Calu3 (cell line): ENCODE data around the gene MEGF10. TPM values are rescaled to one million over a fixed set of nuclear protein-coding genes. Genes with fewer than 3 reads are reported as not detected.

Experiments used
- BruUV-seq: library from RNA; stranded (reverse); fragments of 400-500 nt; replicated peaks from 2 replicates; lab custom pipeline; 2021; lab: Mats Ljungman, UMichigan
- CTCF ChIA-PET: fragments of 300-600 bp; sonication (Branson Sonifier 250); formaldehyde crosslinking; loops from one replicate; lab custom pipeline; 2022; ENCODE audit warnings: antibody characterized with exemption; lab: Charles Lee
- DNase-seq: peaks from one replicate; pipeline ENCODE4 v3.0.0; 2022
- H3K27ac Mint-ChIP-seq: one replicate; pipeline ENCODE4 v1.8.0; 2022; ENCODE audit warnings: mixed read lengths; ENCODE audit not compliant: unreplicated experiment
- H3K27me3 Mint-ChIP-seq: one replicate; pipeline ENCODE4 v1.8.0; 2022; ENCODE audit warnings: mixed read lengths; ENCODE audit not compliant: unreplicated experiment
- H3K36me3 Mint-ChIP-seq: one replicate; pipeline ENCODE4 v1.8.0; 2022; ENCODE audit warnings: mild to moderate bottlenecking, moderate library complexity, mixed read lengths; ENCODE audit not compliant: insufficient read depth, unreplicated experiment
- H3K4me1 Mint-ChIP-seq: one replicate; pipeline ENCODE4 v1.8.0; 2022; ENCODE audit warnings: mild to moderate bottlenecking, low read depth, mixed read lengths; ENCODE audit not compliant: unreplicated experiment
- H3K4me3 Mint-ChIP-seq: one replicate; pipeline ENCODE4 v1.8.0; 2022; ENCODE audit warnings: mild to moderate bottlenecking, low read depth, moderate library complexity, mixed read lengths; ENCODE audit not compliant: unreplicated experiment
- H3K9me3 Mint-ChIP-seq: one replicate; pipeline ENCODE4 v1.8.0; 2022; ENCODE audit warnings: low read depth, mixed read lengths; ENCODE audit not compliant: unreplicated experiment
- intact Hi-C: fragments of 100-400 bp; cut with micrococcal nuclease; formaldehyde crosslinking; loops from one replicate; pipeline ENCODE4 v1.10.0; 2022; ENCODE audit not compliant: unreplicated experiment
- total RNA-seq: library from RNA; stranded (reverse); gene quantifications from 2 replicates; pipeline ENCODE4 v1.2.3, GENCODE V29; 2022
- TF ChIP-seq, protein P1 (sequence below): fragments of 200-600 bp; IDR thresholded peaks from one replicate; pipeline ENCODE4 v1.8.0; 2022; ENCODE audit warnings: antibody characterized with exemption; ENCODE audit not compliant: unreplicated experiment

MEGF10 gene
- total RNA-seq, 1 experiment from 2014 or later, result 0.71 TPM

DNA sequence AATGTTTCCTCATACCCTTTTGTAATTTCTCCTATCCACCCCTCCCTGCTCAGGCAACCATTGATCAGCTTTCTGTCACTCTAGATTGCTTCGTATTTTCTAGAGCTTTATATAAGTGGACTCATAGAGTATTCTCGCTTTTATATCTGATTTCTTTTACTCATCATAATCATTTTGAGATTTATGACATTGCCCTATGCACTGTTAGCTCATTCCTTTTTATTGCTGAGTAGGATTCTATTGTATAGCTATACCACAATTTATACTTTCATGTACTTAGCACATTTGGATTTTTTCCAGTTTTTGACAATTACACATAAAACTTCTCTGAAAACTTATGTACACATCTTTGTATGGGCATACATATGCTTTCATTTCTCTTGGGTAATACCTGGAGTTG, 68.9 kb downstream of the MEGF10 start:
- CTCF ChIA-PET, result interaction anchor here (0.6 to 0.7 kb wide), 2 partner anchors 31 to 356 kb away, joined by 3 read pairs; no protein-coding TSS in a partner anchor
- no peak for DNase-seq
- H3K27ac Mint-ChIP-seq, result no peak overlapping the region

DNA sequence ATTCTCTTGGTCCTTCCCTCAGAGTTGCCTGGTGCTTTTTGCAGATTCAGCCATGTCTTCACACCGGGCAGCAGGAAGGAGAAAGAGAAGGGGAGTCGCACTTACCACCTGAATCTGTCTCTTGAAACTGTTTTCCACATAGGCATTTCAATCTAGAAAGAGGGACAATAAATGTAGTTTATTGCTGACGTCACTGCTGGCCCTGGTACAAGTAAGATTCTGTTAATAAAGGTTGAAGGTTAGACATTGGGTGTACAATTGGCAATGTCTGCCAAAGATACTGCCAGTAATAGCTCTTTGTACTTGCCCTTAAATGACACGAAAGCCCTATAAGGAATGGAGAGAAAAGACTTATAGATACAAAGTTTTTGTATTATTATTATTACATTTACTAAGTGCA, 72.8 kb downstream of the MEGF10 start:
- TF ChIP-seq, protein P1, sequence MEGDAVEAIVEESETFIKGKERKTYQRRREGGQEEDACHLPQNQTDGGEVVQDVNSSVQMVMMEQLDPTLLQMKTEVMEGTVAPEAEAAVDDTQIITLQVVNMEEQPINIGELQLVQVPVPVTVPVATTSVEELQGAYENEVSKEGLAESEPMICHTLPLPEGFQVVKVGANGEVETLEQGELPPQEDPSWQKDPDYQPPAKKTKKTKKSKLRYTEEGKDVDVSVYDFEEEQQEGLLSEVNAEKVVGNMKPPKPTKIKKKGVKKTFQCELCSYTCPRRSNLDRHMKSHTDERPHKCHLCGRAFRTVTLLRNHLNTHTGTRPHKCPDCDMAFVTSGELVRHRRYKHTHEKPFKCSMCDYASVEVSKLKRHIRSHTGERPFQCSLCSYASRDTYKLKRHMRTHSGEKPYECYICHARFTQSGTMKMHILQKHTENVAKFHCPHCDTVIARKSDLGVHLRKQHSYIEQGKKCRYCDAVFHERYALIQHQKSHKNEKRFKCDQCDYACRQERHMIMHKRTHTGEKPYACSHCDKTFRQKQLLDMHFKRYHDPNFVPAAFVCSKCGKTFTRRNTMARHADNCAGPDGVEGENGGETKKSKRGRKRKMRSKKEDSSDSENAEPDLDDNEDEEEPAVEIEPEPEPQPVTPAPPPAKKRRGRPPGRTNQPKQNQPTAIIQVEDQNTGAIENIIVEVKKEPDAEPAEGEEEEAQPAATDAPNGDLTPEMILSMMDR, result no peak
- H3K27ac Mint-ChIP-seq, result no peak overlapping the region
- no peaks in the 10 kb centered on the region for H3K27me3 Mint-ChIP-seq
- H3K4me3 Mint-ChIP-seq, result no peak overlapping the region
- no TSS peak for BruUV-seq
- no peaks in the 10 kb centered on the region for H3K9me3 Mint-ChIP-seq
- no peaks in the 10 kb centered on the region for H3K36me3 Mint-ChIP-seq
- no peaks in the 10 kb centered on the region for H3K4me1 Mint-ChIP-seq
- intact Hi-C loops, result no loop called here
- DNase-seq, result no peak
- CTCF ChIA-PET, result no interaction called here

More for the DNA sequence above, 68.9 kb downstream of the MEGF10 start:
- H3K4me3 Mint-ChIP-seq, result no peak overlapping the region
- H3K9me3 Mint-ChIP-seq, result no peaks in the 10 kb centered on the region
- TF ChIP-seq, protein P1, result no peak
- intact Hi-C loops, result no loop called here
- no peaks in the 10 kb centered on the region for H3K4me1 Mint-ChIP-seq
- BruUV-seq, result no TSS peak
- no peaks in the 10 kb centered on the region for H3K27me3 Mint-ChIP-seq
- H3K36me3 Mint-ChIP-seq, result no peaks in the 10 kb centered on the region

DNA sequence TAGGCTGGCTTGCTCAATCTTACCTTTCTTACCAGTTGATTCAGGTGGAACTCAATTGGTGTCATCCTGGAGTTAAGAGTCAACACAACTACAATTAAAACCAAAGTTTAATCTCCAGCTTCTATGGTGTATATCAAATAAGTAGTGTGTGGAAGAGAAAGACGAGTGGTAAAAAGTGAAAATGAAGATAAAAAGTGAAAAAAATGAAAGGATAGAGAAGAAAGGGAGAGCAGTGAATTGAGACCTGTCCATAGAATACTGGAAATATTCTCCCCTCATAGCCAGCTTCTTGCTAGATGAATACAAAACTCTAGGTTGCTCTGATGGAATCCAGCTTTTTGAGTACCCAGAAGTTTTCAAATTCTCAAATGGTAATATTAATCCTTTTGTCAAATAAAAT, 76.4 kb downstream of the MEGF10 start:
- CTCF ChIA-PET, result no interaction called here
- Mint-ChIP-seq H3K36me3 (no peaks in the 10 kb centered on the region), H3K4me3 (no peak overlapping the region), H3K4me1 (no peaks in the 10 kb centered on the region), H3K27me3 (no peaks in the 10 kb centered on the region), H3K27ac (no peak overlapping the region), H3K9me3 (no peaks in the 10 kb centered on the region)
- BruUV-seq, result no TSS peak
- intact Hi-C loops, result no loop called here
- TF ChIP-seq, protein P1, result no peak
- no peak for DNase-seq

DNA sequence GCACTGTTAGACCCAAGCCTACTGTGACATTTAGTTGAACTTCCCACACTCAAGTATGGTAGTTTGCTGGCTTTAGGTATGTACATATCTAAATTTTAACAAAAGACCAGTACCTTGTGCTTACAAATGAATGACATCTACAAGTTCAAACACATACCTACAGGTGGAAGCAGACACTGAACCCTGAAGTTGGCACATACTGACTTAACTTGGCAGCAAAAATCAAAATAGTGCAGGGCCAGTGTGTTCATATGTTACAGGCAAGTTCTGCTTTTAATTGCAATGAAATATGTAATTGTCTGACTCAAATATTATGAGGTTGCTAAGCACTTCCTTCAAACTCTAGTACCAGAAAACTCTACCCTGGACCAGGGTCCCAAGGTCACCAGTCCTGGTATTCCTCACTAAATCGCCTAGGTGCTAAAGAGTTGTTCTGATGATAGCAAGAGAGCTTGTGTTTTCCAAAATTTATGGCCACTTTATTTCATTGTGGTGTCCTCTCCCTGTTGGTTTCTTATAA, 77.4 kb downstream of the MEGF10 start:
- TF ChIP-seq, protein P1, result no peak
- intact Hi-C loops, result no loop called here
- CTCF ChIA-PET, result no interaction called here
- no peak for DNase-seq
- Mint-ChIP-seq H3K36me3 (no peaks in the 10 kb centered on the region), H3K27ac (no peak overlapping the region), H3K9me3 (no peaks in the 10 kb centered on the region), H3K27me3 (no peaks in the 10 kb centered on the region), H3K4me1 (no peaks in the 10 kb centered on the region), H3K4me3 (no peak overlapping the region)
- no TSS peak for BruUV-seq
